Stimulated activated naive B cell treated with anti-CD40 and anti-IgM and Interleukin-4, amounts not matched to agents 10 μg/mL and 1 μg/mL and 100 μg/mL, for 72 hours (primary cell): ENCODE measurements around the gene HSPB3.

Source experiments
- ATAC-seq, 2 donors: fragments of 150-1000 bp; cut with Tn5 transposase; replicated peaks; 2 replicates each; pipeline ENCODE4 v1.10.0; 2021; ENCODE audit warnings: moderate library complexity in 1 of 2
- DNase-seq: peaks from one replicate; pipeline ENCODE4 v3.0.0; 2021
- H3K27ac Mint-ChIP-seq: one replicate; pipeline ENCODE4 v1.8.0; 2022; ENCODE audit warnings: mild to moderate bottlenecking, mixed read lengths
- H3K27me3 Mint-ChIP-seq, 2 donors: one replicate each; pipeline ENCODE4 v1.8.0; 2022; ENCODE audit warnings: mixed read lengths in 2 of 2
- H3K36me3 Mint-ChIP-seq, 2 donors: one replicate each; pipeline ENCODE4 v1.8.0; 2022; ENCODE audit warnings: mixed read lengths in 2 of 2, mild to moderate bottlenecking in 1 of 2
- H3K4me1 Mint-ChIP-seq, 2 donors: one replicate each; pipeline ENCODE4 v1.8.0; 2022; ENCODE audit warnings: mixed read lengths in 2 of 2, mild to moderate bottlenecking in 1 of 2
- H3K4me3 Mint-ChIP-seq, 2 donors: one replicate each; pipeline ENCODE4 v1.8.0; 2022; ENCODE audit warnings: mild to moderate bottlenecking in 2 of 2, mixed read lengths in 2 of 2, moderate library complexity in 1 of 2
- H3K9me3 Mint-ChIP-seq, 2 donors: one replicate each; pipeline ENCODE4 v1.8.0; 2022; ENCODE audit warnings: mixed read lengths in 2 of 2, mild to moderate bottlenecking in 1 of 2

The HSPB3 gene

DNA sequence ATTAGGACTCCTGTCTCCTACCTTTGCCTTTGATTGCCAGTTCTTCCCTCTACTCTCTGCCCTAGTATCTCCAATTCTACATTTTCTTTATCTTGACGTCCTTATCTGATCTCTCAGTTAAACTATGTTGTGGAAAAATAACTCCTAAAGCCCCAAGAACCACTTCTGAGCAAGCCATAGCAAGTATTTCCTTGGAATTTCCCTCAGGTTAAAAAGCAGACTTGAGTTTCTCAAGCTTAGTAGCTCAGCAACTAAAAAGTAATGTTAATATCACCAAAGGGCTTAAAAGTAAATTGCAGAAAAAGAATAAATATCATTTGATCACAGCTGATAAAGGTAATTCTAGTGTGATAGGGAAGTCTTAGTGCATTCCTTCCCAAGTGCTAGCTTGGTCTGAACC is 13.2 kb upstream of the HSPB3 start:
- Mint-ChIP-seq H3K27ac (no peak overlapping the region), H3K4me3 (no peak overlapping the region), H3K36me3 (no peaks in the 10 kb centered on the region), H3K9me3 (no peaks in the 10 kb centered on the region), H3K27me3 (peaks cover 5 to 6% of the 10 kb centered on the region in 2 donors), H3K4me1 (peaks cover 24 to 49% of the 10 kb centered on the region in 2 donors)
- ATAC-seq (no peak), DNase-seq (no peak)

DNA sequence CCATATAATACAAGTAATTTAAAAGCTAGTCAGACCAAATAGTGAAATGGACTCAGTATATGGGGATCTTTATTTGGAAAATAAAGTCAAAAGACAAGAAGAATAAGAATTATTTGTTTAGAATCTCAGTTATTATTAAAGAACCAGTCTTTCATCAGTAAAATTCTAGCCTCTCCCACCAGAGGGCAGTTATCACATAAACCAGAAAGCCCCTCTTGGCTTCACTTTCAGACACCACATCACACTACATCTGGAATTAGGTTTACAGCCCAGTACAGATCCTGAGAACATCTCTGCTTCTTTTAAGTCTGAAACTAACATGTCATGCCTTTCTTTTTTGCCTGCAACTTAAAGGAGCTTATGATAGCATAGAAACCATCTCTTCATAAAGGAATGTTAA is 12.2 kb upstream of the HSPB3 start:
- H3K4me3 Mint-ChIP-seq: no peak overlapping the region
- no peak for ATAC-seq
- H3K27ac Mint-ChIP-seq: no peak overlapping the region
- H3K27me3 Mint-ChIP-seq: peaks cover 5 to 9% of the 10 kb centered on the region in 2 donors
- no peaks in the 10 kb centered on the region for H3K36me3 Mint-ChIP-seq
- H3K4me1 Mint-ChIP-seq: peaks cover 23 to 39% of the 10 kb centered on the region in 2 donors
- no peak for DNase-seq
- no peaks in the 10 kb centered on the region for H3K9me3 Mint-ChIP-seq

DNA sequence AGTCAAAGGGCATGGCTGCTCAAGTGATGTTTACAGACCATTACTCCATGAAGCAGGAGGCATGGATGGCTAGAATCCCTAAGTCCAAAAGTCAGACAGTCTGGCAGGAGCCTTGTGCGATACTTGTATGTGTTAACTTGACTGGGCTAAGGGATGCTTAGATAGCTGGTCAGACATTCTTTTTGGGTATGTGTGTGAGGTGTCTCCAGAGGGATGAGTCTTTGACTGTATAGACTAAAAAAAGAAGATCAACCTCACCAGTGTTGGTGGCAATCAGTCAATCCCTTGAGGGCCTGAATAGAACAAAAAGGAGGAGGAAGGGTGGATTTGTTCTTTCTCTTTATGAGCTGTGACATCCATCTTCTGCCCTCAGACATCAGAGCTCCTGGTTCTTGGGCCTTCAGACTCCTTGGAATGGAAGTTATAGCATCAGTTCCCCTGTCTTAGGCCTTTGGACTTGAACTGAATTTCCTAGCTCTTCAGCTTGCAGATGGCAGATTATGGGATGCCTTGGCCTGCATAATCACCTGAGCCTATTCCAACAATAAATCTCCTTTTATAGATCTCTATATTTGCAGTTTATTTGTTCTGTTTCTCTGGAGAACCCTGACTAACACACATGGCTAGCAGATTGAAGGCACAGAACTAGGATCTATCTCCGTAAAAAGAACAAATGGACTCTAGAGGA is 9.7 kb upstream of the HSPB3 start:
- Mint-ChIP-seq H3K9me3 (no peaks in the 10 kb centered on the region), H3K27me3 (peaks cover 5 to 9% of the 10 kb centered on the region in 2 donors)
- no peak for ATAC-seq

DNA sequence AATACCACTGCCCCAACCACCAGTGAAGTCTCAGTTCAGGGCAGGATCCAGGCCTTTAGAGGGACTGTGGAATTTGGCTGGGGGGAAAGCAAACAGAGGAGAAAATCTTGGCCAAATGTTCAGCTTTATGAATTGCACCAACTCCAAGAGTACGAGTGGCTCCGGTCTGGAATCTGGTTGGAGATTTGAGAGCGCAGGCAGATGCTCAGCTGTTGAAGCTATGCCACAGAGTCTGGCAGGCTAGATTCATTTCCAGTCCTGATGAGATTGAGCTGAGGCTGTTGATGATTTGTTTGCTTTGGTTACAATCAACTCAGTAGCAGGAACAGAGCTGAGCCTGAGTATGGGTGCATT is 9.1 kb upstream of the HSPB3 start:
- DNase-seq (no peak), ATAC-seq (no peak)
- Mint-ChIP-seq H3K9me3 (no peaks in the 10 kb centered on the region), H3K36me3 (no peaks in the 10 kb centered on the region), H3K27ac (no peak overlapping the region), H3K4me3 (no peak overlapping the region), H3K4me1 (peaks cover 4 to 9% of the 10 kb centered on the region in 2 donors), H3K27me3 (peaks cover 5 to 9% of the 10 kb centered on the region in 2 donors)

More for the DNA sequence above, 9.7 kb upstream of the HSPB3 start:
- Mint-ChIP-seq H3K36me3 (no peaks in the 10 kb centered on the region), H3K27ac (no peak overlapping the region), H3K4me3 (no peak overlapping the region), H3K4me1 (peaks cover 9 to 14% of the 10 kb centered on the region in 2 donors)
- DNase-seq: no peak

DNA sequence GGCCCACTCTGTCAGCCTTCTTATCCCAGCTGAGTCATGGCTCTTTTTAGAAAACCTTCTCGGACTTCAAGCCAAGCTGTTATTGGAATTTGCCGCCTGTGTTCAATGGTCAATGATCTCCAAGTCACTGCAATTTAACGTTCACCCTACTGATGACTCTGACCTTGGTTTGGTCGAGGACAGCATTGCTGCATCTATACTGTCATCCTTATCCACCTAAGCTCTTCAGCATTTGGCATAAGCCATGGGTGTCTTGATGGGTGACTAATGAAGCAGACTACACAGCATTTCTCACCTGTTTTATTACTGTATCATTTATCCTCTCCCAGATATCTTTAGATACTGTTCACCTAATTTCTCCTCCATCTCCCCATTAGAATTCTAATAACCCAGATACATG is 5.6 kb upstream of the HSPB3 start:
- no peak overlapping the region for H3K4me3 Mint-ChIP-seq
- no peaks in the 10 kb centered on the region for H3K4me1 Mint-ChIP-seq
- peaks cover 12 to 13% of the 10 kb centered on the region in 2 donors for H3K27me3 Mint-ChIP-seq
- DNase-seq (no peak), ATAC-seq (no peak)
- no peaks in the 10 kb centered on the region for H3K36me3 Mint-ChIP-seq
- H3K9me3 Mint-ChIP-seq: no peaks in the 10 kb centered on the region
- H3K27ac Mint-ChIP-seq: no peak overlapping the region

DNA sequence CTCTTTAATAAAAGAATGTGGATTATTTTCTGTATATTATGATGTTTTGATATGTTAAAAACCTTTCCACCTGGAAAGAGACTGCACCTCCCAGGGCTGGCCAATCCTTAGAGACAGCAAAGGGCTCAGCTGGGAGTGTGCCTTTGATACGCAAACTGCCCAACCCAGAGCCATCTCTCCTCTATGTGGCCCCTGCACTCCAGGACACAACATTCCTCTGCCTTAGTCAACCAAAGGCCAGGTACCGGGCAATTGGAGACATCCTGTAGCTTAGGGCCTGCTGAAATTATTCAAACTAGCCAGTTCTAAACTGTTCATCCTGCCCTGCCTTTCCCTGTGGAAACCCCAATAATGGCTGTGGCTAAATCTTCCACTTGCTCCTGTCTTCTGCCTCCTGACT is 5.0 kb upstream of the HSPB3 start:
- Mint-ChIP-seq H3K4me3 (no peak overlapping the region), H3K36me3 (no peaks in the 10 kb centered on the region), H3K27ac (no peak overlapping the region), H3K27me3 (peaks cover 11 to 13% of the 10 kb centered on the region in 2 donors), H3K4me1 (no peaks in the 10 kb centered on the region), H3K9me3 (no peaks in the 10 kb centered on the region)
- no peak for DNase-seq
- ATAC-seq: no peak

DNA sequence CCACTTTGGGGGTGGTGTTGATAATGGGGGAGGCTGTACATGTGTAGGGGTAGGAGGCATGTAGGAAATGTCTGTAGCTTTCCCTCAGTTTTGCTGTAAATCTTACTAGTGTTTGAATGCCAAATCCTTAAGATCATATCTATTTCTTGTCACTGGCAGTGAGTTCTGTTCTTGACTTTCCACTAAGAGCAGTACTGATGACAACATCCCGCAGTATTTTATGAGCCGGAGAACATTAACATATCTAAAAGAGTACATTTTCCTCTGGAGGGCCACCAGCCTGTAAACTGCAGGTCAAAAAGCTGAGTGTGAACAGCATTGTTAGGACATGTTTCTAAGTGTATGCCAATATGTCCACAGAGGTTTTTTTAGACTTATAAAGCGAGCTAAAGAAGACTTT is 2.5 kb upstream of the HSPB3 start:
- peaks cover 12 to 18% of the 10 kb centered on the region in 2 donors for H3K27me3 Mint-ChIP-seq
- H3K4me3 Mint-ChIP-seq: no peak overlapping the region
- ATAC-seq (no peak), DNase-seq (no peak)
- no peaks in the 10 kb centered on the region for H3K9me3 Mint-ChIP-seq
- no peak overlapping the region for H3K27ac Mint-ChIP-seq
- no peaks in the 10 kb centered on the region for H3K36me3 Mint-ChIP-seq
- no peaks in the 10 kb centered on the region for H3K4me1 Mint-ChIP-seq

DNA sequence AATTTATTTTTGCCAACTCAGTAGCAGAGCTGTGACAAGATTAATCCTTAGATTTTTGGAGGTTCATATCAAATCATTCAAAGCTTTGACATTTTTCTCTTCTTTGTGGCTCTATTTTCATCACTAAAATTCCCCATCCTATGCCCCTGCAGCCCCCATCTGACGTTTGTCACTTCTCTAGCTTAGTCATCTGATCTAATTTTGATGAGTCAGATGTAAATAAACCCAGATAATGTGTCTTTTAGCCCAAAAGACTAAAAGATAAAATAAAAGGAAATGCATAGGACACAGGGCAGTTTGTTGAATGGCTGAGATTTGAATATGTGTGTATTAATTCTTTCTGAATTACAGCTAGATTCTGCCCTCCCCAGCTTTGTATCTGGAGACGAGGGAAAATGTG is 897 bp upstream of the HSPB3 start:
- Mint-ChIP-seq H3K27me3 (peaks cover 19 to 22% of the 10 kb centered on the region in 2 donors), H3K9me3 (no peaks in the 10 kb centered on the region), H3K4me3 (no peak overlapping the region), H3K36me3 (no peaks in the 10 kb centered on the region), H3K4me1 (no peaks in the 10 kb centered on the region), H3K27ac (no peak overlapping the region)
- ATAC-seq (no peak), DNase-seq (no peak)

DNA sequence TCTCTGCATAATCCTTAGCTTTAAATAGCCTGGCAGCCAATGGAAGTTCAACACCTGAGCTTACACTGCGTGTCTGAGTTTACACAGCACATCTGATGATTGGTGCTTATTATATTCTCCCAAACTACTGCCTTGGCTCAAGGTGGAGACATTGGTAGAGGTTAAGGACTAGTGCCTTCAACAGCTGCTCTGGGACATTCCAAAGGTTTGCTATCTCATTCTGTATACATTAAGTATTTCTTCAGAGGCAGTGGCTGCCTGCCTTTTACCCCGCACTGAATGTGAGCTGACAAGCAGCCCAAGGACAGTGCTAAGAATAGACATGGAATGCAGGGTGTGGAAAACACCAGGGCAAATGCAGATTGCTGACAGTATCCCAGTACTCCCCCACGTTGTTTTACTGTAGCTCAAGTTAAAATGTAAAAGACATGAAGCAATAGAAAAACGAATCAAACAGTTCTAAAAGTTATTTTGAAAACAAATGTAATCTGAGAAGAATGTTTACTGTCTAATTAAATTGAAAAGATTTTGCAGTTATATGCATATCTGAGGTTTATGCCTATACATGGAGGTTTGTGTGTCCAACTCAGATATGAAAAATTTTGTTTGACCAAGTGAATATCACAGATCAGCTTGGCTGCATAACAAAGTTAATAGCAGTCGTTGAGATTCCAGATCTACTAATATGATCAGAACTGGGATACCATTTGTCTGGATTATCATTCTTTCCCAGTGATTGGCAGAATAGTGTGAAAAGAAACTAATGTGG is 1.8 kb downstream of the HSPB3 start:
- DNase-seq (no peak), ATAC-seq (no peak)
- Mint-ChIP-seq H3K27me3 (peaks cover 29 to 41% of the 10 kb centered on the region in 2 donors), H3K4me3 (no peak overlapping the region), H3K27ac (no peak overlapping the region), H3K36me3 (peaks cover 6% of the 10 kb centered on the region in 2 donors), H3K9me3 (peaks cover 9 to 11% of the 10 kb centered on the region in 2 donors), H3K4me1 (no peaks in the 10 kb centered on the region)

DNA sequence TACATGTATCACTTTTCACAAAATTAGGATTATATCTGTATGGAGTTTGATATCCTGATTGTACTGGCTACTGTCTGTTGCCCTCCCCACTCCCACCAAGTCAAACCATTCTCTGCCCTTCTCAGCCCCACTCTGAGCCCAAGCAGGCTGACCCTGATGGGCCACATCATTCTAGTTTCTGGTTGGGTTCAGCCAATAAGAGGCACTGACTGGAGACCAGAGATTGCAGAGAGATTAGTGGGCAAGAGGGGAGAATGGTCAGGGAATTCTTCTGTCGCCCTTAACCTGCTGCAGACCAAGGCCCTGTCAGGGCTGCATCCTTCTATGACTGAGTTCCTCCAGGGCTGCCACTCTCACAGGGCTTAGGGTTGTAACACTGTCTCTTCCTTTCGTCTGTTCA is 2.7 kb downstream of the HSPB3 start:
- Mint-ChIP-seq H3K4me1 (no peaks in the 10 kb centered on the region), H3K4me3 (no peak overlapping the region), H3K36me3 (peaks cover 6 to 7% of the 10 kb centered on the region in 2 donors), H3K27ac (no peak overlapping the region), H3K9me3 (peaks cover 10 to 13% of the 10 kb centered on the region in 2 donors), H3K27me3 (peaks cover 26 to 40% of the 10 kb centered on the region in 2 donors)
- ATAC-seq (no peak), DNase-seq (no peak)

DNA sequence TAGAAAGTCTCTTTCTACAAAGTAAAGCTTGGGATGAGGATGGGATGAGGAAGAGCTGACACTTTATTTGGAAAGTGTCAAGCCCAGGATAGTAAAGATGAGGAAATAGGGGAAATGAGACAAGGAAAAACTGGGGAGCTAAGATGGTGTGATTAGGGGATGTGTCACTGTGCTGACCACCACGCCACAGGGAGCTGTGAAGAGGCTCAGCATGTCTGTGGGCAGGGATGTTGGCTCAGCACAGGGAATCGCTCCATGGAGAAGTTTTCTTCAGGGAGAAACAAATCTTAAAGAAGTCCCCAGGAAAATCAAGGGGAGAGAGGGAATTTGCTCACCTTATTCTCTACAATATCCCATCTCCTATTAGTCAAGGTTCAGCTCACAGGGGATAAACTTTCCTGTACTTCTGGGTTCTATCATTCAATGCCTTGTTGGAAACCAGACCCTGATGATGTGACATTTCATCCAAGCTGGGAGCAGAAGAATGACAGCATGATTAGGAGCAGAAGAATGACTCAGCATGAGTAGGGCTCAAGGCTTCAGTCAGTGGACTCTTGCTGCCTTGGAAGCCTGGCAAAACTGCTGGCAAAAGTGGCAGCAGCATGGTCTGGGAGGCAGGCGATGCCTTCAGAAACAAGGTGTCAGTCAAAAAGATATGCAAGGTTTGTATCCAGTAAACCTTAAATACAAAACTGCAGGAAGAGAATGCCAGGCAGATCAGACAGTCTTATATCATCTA is 4.9 kb downstream of the HSPB3 start:
- no peak for DNase-seq
- no peak overlapping the region for H3K4me3 Mint-ChIP-seq
- peaks cover 28 to 35% of the 10 kb centered on the region in 2 donors for H3K27me3 Mint-ChIP-seq
- H3K27ac Mint-ChIP-seq: no peak overlapping the region
- peaks cover 6 to 7% of the 10 kb centered on the region in 2 donors for H3K36me3 Mint-ChIP-seq
- H3K4me1 Mint-ChIP-seq: no peaks in the 10 kb centered on the region
- H3K9me3 Mint-ChIP-seq: peaks cover 10 to 13% of the 10 kb centered on the region in 2 donors
- ATAC-seq: no peak

DNA sequence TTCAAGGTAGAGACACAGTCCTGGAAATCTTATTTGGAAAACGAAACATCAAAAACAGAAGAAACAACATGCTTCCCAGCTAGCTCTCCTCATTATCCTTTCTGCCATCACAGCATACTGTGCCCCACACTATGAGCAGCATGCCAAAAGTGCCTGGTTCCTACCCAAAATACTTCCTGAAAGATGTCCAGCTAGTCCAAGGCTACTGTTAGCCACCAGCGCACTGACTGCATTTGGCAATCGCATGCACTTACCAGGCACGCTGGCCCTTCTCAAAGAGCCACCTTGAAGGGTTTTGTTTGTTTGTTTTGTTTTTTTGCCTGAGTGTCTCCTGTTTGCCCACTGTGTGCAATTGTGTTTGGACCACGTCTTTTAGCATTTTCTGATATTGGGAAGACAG is 6.8 kb downstream of the HSPB3 start:
- no peaks in the 10 kb centered on the region for H3K4me1 Mint-ChIP-seq
- H3K36me3 Mint-ChIP-seq: peaks cover 7% of the 10 kb centered on the region in 2 donors
- peaks cover 32 to 35% of the 10 kb centered on the region in 2 donors for H3K27me3 Mint-ChIP-seq
- no peak for DNase-seq
- H3K4me3 Mint-ChIP-seq: no peak overlapping the region
- ATAC-seq: no peak
- H3K27ac Mint-ChIP-seq: no peak overlapping the region
- peaks cover 10 to 17% of the 10 kb centered on the region in 2 donors for H3K9me3 Mint-ChIP-seq

DNA sequence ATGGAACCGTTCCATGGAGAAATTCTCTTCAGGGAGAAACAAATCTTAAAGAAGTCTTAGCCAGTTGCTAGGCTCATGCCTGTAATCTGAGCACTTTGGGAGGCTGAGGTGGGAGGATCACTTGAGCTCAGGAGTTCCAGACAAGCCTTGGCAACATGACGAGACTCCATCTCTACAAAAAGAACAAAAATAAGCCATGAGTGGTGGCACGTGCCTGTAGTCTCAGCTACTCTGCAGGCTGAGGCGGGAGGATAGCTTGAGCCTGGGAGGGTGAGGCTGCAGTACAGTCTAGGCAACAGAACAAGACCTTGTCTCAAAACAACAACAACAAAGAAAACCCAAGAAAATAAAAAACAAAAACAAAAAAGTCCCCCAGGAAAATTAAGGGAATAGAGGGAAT is 8.2 kb downstream of the HSPB3 start:
- H3K27me3 Mint-ChIP-seq: peaks cover 26 to 35% of the 10 kb centered on the region in 2 donors
- ATAC-seq (no peak), DNase-seq (no peak)
- H3K27ac Mint-ChIP-seq: no peak overlapping the region
- peaks cover 10 to 17% of the 10 kb centered on the region in 2 donors for H3K9me3 Mint-ChIP-seq
- H3K4me1 Mint-ChIP-seq: no peaks in the 10 kb centered on the region
- peaks cover 7% of the 10 kb centered on the region in 2 donors for H3K36me3 Mint-ChIP-seq
- no peak overlapping the region for H3K4me3 Mint-ChIP-seq

DNA sequence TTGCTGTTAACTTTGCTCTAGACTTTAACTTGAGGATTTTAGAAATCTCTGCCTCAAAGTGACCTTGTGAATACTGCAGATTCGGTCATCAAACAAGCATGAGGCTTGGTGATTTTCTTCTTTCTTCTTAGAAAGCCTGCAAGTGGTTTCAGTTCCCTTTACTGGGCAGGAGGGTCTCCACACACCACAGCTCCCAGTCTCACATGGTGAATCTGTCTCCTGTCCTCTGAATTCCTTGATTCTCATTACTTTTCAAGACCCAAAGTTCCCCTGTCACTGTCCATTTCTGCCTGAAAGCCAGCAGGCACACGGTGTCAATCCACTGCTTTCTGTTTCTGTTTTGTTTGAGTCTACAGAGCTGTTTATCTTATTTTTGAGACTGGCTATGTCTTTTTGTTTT is 14.1 kb downstream of the HSPB3 start:
- H3K36me3 Mint-ChIP-seq: peaks cover 0 to 1% of the 10 kb centered on the region in 2 donors
- peak overlapping the region; percentile 45 to 75 for H3K4me3 Mint-ChIP-seq
- peak; percentile 9 for DNase-seq
- H3K27me3 Mint-ChIP-seq: peaks cover 15 to 16% of the 10 kb centered on the region in 2 donors
- peak; percentile 90 for ATAC-seq
- peaks cover 0 to 3% of the 10 kb centered on the region in 2 donors for H3K9me3 Mint-ChIP-seq
- peaks cover 8 to 15% of the 10 kb centered on the region in 2 donors for H3K4me1 Mint-ChIP-seq
- H3K27ac Mint-ChIP-seq: peak overlapping the region; percentile 3
